Large intestine (tissue), 3 donors: ENCODE results near the gene ZNF790. TPM values are rescaled to one million over a fixed set of nuclear protein-coding genes. Genes with fewer than 3 reads are reported as not detected.
"Not testable (repeated sequence)": the region's sequence is repeated elsewhere in the genome, so short reads cannot be mapped to it uniquely, and the experiment has no call there.

Source experiments
- DNase-seq, 2 donors: peaks; one replicate each; pipeline versions ENCODE4 v3.0.0 to v3.0.0-alpha.2; 2013
- H3K27ac ChIP-seq: one replicate; pipeline ENCODE4 v1.5.1; 2013; ENCODE audit warnings: low read length
- H3K27me3 ChIP-seq: 2 replicates; pipeline ENCODE4 v1.6.1; 2013; ENCODE audit warnings: low read length; ENCODE audit not compliant: control insufficient read depth, insufficient read depth
- H3K36me3 ChIP-seq: 2 replicates; pipeline ENCODE4 v1.6.1; 2013; ENCODE audit warnings: low read length; ENCODE audit not compliant: control insufficient read depth, insufficient read depth
- H3K4me1 ChIP-seq: one replicate; pipeline ENCODE4 v1.6.1; 2013; ENCODE audit warnings: low read length; ENCODE audit not compliant: control insufficient read depth, insufficient read depth
- H3K4me3 ChIP-seq: one replicate; pipeline ENCODE4 v1.5.1; 2013; ENCODE audit warnings: low read length
- H3K9me3 ChIP-seq: one replicate; pipeline ENCODE4 v1.6.1; 2013; ENCODE audit warnings: mild to moderate bottlenecking, low read depth, low read length, moderate library complexity; ENCODE audit not compliant: control insufficient read depth
- WGBS: methylation state at CpG from one replicate; pipeline ENCODE4 v1.1.5; 2013; ENCODE audit warnings: low lambda C conversion rate; ENCODE audit not compliant: insufficient coverage; 5-methylcytosine and 5-hydroxymethylcytosine counted together
- polyA plus RNA-seq: library from polyadenylated mRNA; unstranded; fragments of 120-200 nt; gene quantifications from one replicate; pipeline ENCODE4 v1.2.1, GENCODE V29; 2013

Gene ZNF790
- polyA plus RNA-seq, 1 donor: 9.4 TPM

GRCh38 chr19:36837176-36837905 lies 846 bp downstream of the ZNF790 start:
- no peaks in the 10 kb centered on the region for H3K27me3 ChIP-seq
- peaks cover 36% of the 10 kb centered on the region for H3K9me3 ChIP-seq
- H3K4me3 ChIP-seq: peak overlapping the region; percentile 73
- peaks cover 12% of the 10 kb centered on the region for H3K36me3 ChIP-seq
- H3K4me1 ChIP-seq: peaks cover 4% of the 10 kb centered on the region
- H3K27ac ChIP-seq: peak overlapping the region; percentile 98
- DNase-seq: peak; percentile 39 to 71
- WGBS: 18% methylated on average over 4 of the region's 8 CpGs

GRCh38 chr19:36833430-36833829 lies 4.8 kb downstream of the ZNF790 start:
- no CpG with 5 or more reads among the region's 2 CpGs for WGBS
- no peak for DNase-seq
- peaks cover 49% of the 10 kb centered on the region for H3K9me3 ChIP-seq
- no peak overlapping the region for H3K4me3 ChIP-seq
- no peak overlapping the region for H3K27ac ChIP-seq
- no peaks in the 10 kb centered on the region for H3K27me3 ChIP-seq
- peaks cover 18% of the 10 kb centered on the region for H3K36me3 ChIP-seq
- peaks cover 4% of the 10 kb centered on the region for H3K4me1 ChIP-seq

- Histone ChIP-seq H3K27me3 (no peaks in the 10 kb centered on the region), H3K4me3 (no peak overlapping the region), H3K9me3 (peaks cover 58% of the 10 kb centered on the region), H3K4me1 (no peaks in the 10 kb centered on the region), H3K36me3 (peaks cover 56% of the 10 kb centered on the region), H3K27ac (no peak overlapping the region)
- no peak for DNase-seq
- 100% methylated on average over 3 of the region's 5 CpGs for WGBS
Measured at GRCh38 chr19:36821758-36822157, 16.4 kb downstream of the ZNF790 start.

- Histone ChIP-seq H3K9me3 (peaks cover 69% of the 10 kb centered on the region), H3K27ac (no peak overlapping the region), H3K27me3 (no peaks in the 10 kb centered on the region), H3K36me3 (peaks cover 50% of the 10 kb centered on the region), H3K4me3 (no peak overlapping the region), H3K4me1 (no peaks in the 10 kb centered on the region)
- 97% methylated on average over 4 of the region's 7 CpGs for WGBS
- DNase-seq: no peak
Measured at GRCh38 chr19:36819130-36819630, 19.0 kb downstream of the ZNF790 start.

GRCh38 chr19:36807029-36807428 lies 31.2 kb downstream of the ZNF790 start:
- H3K27me3 ChIP-seq: no peaks in the 10 kb centered on the region
- no peak for DNase-seq
- peaks cover 29% of the 10 kb centered on the region for H3K9me3 ChIP-seq
- peaks cover 14% of the 10 kb centered on the region for H3K36me3 ChIP-seq
- no peak overlapping the region for H3K27ac ChIP-seq
- no peak overlapping the region for H3K4me3 ChIP-seq
- H3K4me1 ChIP-seq: no peaks in the 10 kb centered on the region

- Histone ChIP-seq H3K4me3 (no peak overlapping the region), H3K27me3 (no peaks in the 10 kb centered on the region), H3K4me1 (no peaks in the 10 kb centered on the region), H3K27ac (no peak overlapping the region), H3K9me3 (peaks cover 35% of the 10 kb centered on the region), H3K36me3 (peaks cover 21% of the 10 kb centered on the region)
- no CpG with 5 or more reads among the region's 1 CpG for WGBS
- DNase-seq: no peak
Measured at GRCh38 chr19:36805364-36805763, 32.8 kb downstream of the ZNF790 start.

GRCh38 chr19:36797786-36798108 lies 40.4 kb downstream of the ZNF790 start:
- Histone ChIP-seq H3K9me3 (peaks cover 33% of the 10 kb centered on the region), H3K27ac (peak overlapping the region; percentile 83), H3K36me3 (peaks cover 17% of the 10 kb centered on the region), H3K27me3 (no peaks in the 10 kb centered on the region), H3K4me1 (peaks cover 3% of the 10 kb centered on the region), H3K4me3 (peak overlapping the region; percentile 88)
- no CpG with 5 or more reads among the region's 9 CpGs for WGBS
- no peak for DNase-seq

GRCh38 chr19:36796714-36796992 lies 41.5 kb downstream of the ZNF790 start:
- peak overlapping the region; percentile 88 for H3K4me3 ChIP-seq
- no CpG with 5 or more reads among the region's 19 CpGs for WGBS
- peak overlapping the region; percentile 68 for H3K27ac ChIP-seq
- DNase-seq: no peak
- peaks cover 3% of the 10 kb centered on the region for H3K4me1 ChIP-seq
- peaks cover 11% of the 10 kb centered on the region for H3K36me3 ChIP-seq
- peaks cover 30% of the 10 kb centered on the region for H3K9me3 ChIP-seq
- no peaks in the 10 kb centered on the region for H3K27me3 ChIP-seq

- H3K27me3 ChIP-seq, H3K27ac ChIP-seq, H3K36me3 ChIP-seq, H3K4me3 ChIP-seq, H3K4me1 ChIP-seq: not testable (repeated sequence)
- WGBS: no CpG with 5 or more reads among the region's 34 CpGs
- H3K9me3 ChIP-seq: peaks cover 21% of the 10 kb centered on the region
- DNase-seq: peak; percentile 18 to 25
Measured at GRCh38 chr19:36791420-36792141, 46.6 kb downstream of the ZNF790 start.

- peak; percentile 16 to 33 for DNase-seq
- H3K27ac ChIP-seq: no peak overlapping the region
- H3K4me1 ChIP-seq: peaks cover 3% of the 10 kb centered on the region
- peaks cover 15% of the 10 kb centered on the region for H3K9me3 ChIP-seq
- no CpG with 5 or more reads among the region's 38 CpGs for WGBS
- H3K36me3 ChIP-seq: no peaks in the 10 kb centered on the region
- H3K27me3 ChIP-seq: no peaks in the 10 kb centered on the region
- peak overlapping the region; percentile 37 for H3K4me3 ChIP-seq
Measured at GRCh38 chr19:36775768-36776167, 62.4 kb downstream of the ZNF790 start.

GRCh38 chr19:36773223-36773579 lies 65.0 kb downstream of the ZNF790 start:
- Histone ChIP-seq H3K4me1 (peaks cover 3% of the 10 kb centered on the region), H3K27me3 (no peaks in the 10 kb centered on the region), H3K27ac (peak overlapping the region; percentile 58), H3K4me3 (peak overlapping the region; percentile 83), H3K36me3 (no peaks in the 10 kb centered on the region), H3K9me3 (peaks cover 31% of the 10 kb centered on the region)
- no CpG with 5 or more reads among the region's 15 CpGs for WGBS
- no peak for DNase-seq
